Activated naive CD4-positive, alpha-beta T cell treated with anti-CD3 and anti-CD28 coated beads, Interleukin-2, amount 50 U/mL, for 24 hours (primary cell): ENCODE data around the gene TEC.
"Not testable (repeated sequence)": the region's sequence is repeated elsewhere in the genome, so short reads cannot be mapped to it uniquely, and the experiment has no call there.

ENCODE experiments used
- H3K27ac Mint-ChIP-seq: one replicate; pipeline ENCODE4 v1.8.0; 2021; ENCODE audit warnings: mild to moderate bottlenecking, mixed read lengths
- H3K27me3 Mint-ChIP-seq: one replicate; pipeline ENCODE4 v1.8.0; 2021; ENCODE audit warnings: mixed read lengths
- H3K36me3 Mint-ChIP-seq: one replicate; pipeline ENCODE4 v1.8.0; 2021; ENCODE audit warnings: mixed read lengths
- H3K4me1 Mint-ChIP-seq: one replicate; pipeline ENCODE4 v1.8.0; 2021; ENCODE audit warnings: mixed read lengths
- H3K4me3 Mint-ChIP-seq: one replicate; pipeline ENCODE4 v1.8.0; 2021; ENCODE audit warnings: mild to moderate bottlenecking, mixed read lengths
- H3K9me3 Mint-ChIP-seq: one replicate; pipeline ENCODE4 v1.8.0; 2021; ENCODE audit warnings: mixed read lengths

TEC gene

GRCh38 chr4:48197643-48198237 lies 71.9 kb downstream of the TEC start:
- Mint-ChIP-seq H3K27ac (no peak overlapping the region), H3K9me3 (peaks cover 7% of the 10 kb centered on the region), H3K4me3 (no peak overlapping the region), H3K27me3 (no peaks in the 10 kb centered on the region), H3K4me1 (peaks cover 5% of the 10 kb centered on the region), H3K36me3 (peaks cover 9% of the 10 kb centered on the region)

- H3K9me3 Mint-ChIP-seq: peaks cover 7% of the 10 kb centered on the region
- H3K4me3 Mint-ChIP-seq: no peak overlapping the region
- H3K27ac Mint-ChIP-seq: no peak overlapping the region
- H3K4me1 Mint-ChIP-seq: peaks cover 5% of the 10 kb centered on the region
- peaks cover 9% of the 10 kb centered on the region for H3K36me3 Mint-ChIP-seq
- no peaks in the 10 kb centered on the region for H3K27me3 Mint-ChIP-seq
Observed at GRCh38 chr4:48196758-48197504, 72.7 kb downstream of the TEC start.

GRCh38 chr4:48195853-48196252 lies 73.8 kb downstream of the TEC start:
- Mint-ChIP-seq H3K36me3 (peaks cover under 1% of the 10 kb centered on the region), H3K4me3 (no peak overlapping the region), H3K27me3 (no peaks in the 10 kb centered on the region), H3K27ac (no peak overlapping the region), H3K4me1 (peaks cover 5% of the 10 kb centered on the region), H3K9me3 (peaks cover 1% of the 10 kb centered on the region)

GRCh38 chr4:48195374-48195773 lies 74.3 kb downstream of the TEC start:
- Mint-ChIP-seq H3K9me3 (no peaks in the 10 kb centered on the region), H3K4me3 (no peak overlapping the region), H3K27me3 (no peaks in the 10 kb centered on the region), H3K27ac (no peak overlapping the region), H3K4me1 (peaks cover 5% of the 10 kb centered on the region), H3K36me3 (no peaks in the 10 kb centered on the region)

DNA sequence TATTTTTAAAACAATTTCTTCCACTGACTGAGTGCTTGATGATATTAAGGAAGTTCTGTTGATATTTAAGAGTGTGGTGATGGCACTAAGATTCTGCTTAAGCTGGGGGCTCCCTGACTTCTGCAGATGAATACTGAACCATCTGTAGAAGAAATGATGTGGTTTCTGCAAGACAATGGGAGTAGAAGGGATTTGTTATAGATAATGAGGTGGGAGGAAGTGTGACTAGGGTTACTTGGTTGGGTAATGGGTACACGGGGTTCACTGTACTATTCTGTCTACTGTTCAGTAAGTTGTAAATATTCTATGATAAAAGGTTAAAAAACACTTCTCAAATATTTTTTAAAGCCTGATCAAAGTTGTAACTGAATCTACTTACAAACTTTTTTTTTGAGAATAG lies 74.7 kb downstream of the TEC start:
- H3K9me3 Mint-ChIP-seq: no peaks in the 10 kb centered on the region
- no peaks in the 10 kb centered on the region for H3K27me3 Mint-ChIP-seq
- no peaks in the 10 kb centered on the region for H3K36me3 Mint-ChIP-seq
- H3K4me3 Mint-ChIP-seq: no peak overlapping the region
- peaks cover 5% of the 10 kb centered on the region for H3K4me1 Mint-ChIP-seq
- no peak overlapping the region for H3K27ac Mint-ChIP-seq

DNA sequence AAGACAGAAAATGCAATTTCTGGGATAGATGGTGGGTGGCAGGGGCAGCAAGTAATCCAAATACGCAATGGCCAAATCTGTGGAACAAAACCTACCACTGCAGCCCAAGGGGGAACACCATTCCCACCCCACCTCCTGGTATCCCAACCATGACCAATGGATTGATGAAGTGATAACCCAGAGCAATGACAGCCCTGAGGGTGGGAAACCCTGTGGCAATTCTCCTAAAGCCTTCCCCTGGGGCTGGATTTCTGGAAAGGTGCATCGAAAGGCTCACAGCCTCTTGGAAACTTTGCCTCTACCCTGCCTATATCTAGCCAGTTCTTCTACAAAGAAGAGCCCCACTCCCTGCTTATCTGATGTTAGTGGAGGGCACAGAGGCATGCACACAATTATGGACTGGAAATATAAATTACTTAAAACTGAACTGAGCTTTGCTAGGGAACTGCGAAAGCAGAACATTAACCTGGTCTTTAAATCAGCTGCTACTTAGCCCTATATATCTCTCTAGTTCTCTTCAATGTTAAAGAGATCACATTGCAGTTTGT lies 75.6 kb downstream of the TEC start:
- H3K4me3 Mint-ChIP-seq: no peak overlapping the region

DNA sequence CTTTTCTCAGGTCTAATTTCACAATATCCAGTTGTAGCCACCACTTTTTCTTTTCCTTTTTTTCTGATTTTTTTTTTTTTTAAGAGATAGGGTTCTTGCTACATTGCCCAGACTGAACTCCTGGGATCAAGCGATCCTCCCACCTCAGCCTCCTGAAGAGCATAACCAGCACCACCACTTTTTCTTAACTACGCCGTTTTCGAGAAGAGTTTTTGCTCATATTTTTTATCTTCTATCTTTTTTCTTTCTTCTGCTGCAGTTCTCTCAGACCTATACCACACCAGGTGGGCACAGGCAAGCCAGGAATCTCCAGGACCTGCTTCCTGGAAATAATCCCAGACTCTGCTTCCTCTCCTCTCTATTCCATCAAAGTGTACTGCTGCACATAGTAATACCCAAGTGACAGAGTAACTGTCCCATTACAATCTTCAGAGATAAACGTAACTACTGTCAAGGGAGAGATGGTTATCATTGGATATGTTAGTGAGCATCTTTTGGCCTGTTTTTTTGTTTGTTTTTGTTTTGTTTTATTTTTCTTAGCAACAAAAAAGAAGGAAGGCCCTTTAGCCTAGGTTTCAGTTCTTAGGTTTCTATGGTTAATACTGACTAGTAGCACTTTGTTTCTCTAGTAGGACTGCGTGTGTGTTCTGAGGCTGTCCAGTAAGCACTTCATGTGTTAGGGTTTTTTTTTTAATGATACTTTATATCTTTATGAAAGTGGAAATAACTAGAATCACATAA lies 76.4 kb downstream of the TEC start:
- H3K4me3 Mint-ChIP-seq: no peak overlapping the region
- H3K27ac Mint-ChIP-seq: no peak overlapping the region
- H3K4me1 Mint-ChIP-seq: peaks cover 5% of the 10 kb centered on the region
- no peaks in the 10 kb centered on the region for H3K9me3 Mint-ChIP-seq
- H3K27me3 Mint-ChIP-seq: no peaks in the 10 kb centered on the region
- no peaks in the 10 kb centered on the region for H3K36me3 Mint-ChIP-seq

More for the DNA sequence above, 75.6 kb downstream of the TEC start:
- Mint-ChIP-seq H3K27ac (no peak overlapping the region), H3K27me3 (no peaks in the 10 kb centered on the region), H3K9me3 (no peaks in the 10 kb centered on the region), H3K4me1 (peaks cover 5% of the 10 kb centered on the region), H3K36me3 (no peaks in the 10 kb centered on the region)

GRCh38 chr4:48191758-48192157 lies 77.9 kb downstream of the TEC start:
- Mint-ChIP-seq H3K9me3 (no peaks in the 10 kb centered on the region), H3K4me3 (no peak overlapping the region), H3K4me1 (peaks cover 5% of the 10 kb centered on the region), H3K36me3 (no peaks in the 10 kb centered on the region), H3K27ac (no peak overlapping the region), H3K27me3 (no peaks in the 10 kb centered on the region)

DNA sequence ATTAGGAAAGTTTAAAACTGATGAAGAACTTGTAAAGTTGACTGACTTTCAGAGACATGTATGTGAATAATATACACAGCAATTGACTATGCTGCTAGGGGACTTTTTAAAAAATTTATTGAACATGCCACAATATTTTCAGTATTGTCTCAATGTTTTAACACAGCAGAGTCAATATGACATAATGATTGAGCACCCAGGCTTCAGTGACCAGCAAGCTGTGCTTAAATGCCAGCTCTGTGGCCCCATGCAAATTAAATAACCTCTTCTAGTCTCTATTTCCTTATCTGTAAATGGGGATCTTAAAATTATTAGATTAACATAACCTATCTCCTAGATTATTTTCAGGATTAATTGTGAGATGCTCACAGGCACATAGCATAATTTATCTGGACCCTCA lies 78.8 kb downstream of the TEC start:
- no peak overlapping the region for H3K4me3 Mint-ChIP-seq
- H3K27ac Mint-ChIP-seq: no peak overlapping the region
- H3K4me1 Mint-ChIP-seq: peaks cover under 1% of the 10 kb centered on the region
- no peaks in the 10 kb centered on the region for H3K27me3 Mint-ChIP-seq
- H3K9me3 Mint-ChIP-seq: no peaks in the 10 kb centered on the region
- H3K36me3 Mint-ChIP-seq: no peaks in the 10 kb centered on the region

DNA sequence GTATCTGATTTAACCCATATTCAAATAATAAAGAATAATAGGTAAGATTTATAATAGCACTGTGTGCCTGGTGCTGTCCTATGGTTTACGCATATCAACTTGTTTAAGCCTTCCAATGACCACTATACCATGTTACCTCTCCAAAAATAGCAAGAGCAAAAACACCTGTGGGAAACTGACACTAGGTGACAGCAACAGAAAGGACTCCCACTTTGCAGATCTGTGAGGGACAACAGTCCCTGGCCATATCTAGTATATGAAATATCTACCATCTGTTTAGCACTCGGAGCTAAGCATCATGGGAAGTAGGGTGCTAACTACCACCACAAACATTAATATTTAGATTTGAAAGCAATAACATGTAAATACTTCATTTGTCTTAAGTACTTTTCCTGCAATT lies 79.9 kb downstream of the TEC start:
- Mint-ChIP-seq H3K9me3 (no peaks in the 10 kb centered on the region), H3K27ac (no peak overlapping the region), H3K4me1 (no peaks in the 10 kb centered on the region), H3K36me3 (no peaks in the 10 kb centered on the region), H3K27me3 (no peaks in the 10 kb centered on the region), H3K4me3 (no peak overlapping the region)

GRCh38 chr4:48188390-48188789 lies 81.2 kb downstream of the TEC start:
- no peaks in the 10 kb centered on the region for H3K27me3 Mint-ChIP-seq
- no peak overlapping the region for H3K4me3 Mint-ChIP-seq
- no peaks in the 10 kb centered on the region for H3K9me3 Mint-ChIP-seq
- no peaks in the 10 kb centered on the region for H3K36me3 Mint-ChIP-seq
- H3K27ac Mint-ChIP-seq: no peak overlapping the region
- H3K4me1 Mint-ChIP-seq: no peaks in the 10 kb centered on the region

DNA sequence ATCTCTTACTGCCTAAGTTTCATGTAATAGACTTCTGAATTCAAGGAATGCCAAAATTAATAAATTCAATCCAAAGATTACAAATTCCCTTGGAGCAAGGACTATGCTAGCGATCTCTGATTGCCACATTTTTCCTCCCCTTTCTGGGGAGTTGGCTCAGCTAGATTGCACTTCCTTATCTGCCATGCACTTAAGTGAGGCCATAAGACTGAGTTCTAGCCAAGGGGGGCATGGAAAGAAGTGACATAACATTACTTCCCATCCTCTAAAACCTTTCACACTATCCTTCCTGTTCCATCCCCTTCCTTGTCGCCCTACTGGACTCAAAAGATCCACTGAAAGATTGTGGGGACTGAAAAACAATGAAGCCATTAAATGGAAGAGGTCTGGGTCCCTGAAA lies 81.8 kb downstream of the TEC start:
- H3K9me3 Mint-ChIP-seq: no peaks in the 10 kb centered on the region
- no peaks in the 10 kb centered on the region for H3K36me3 Mint-ChIP-seq
- no peaks in the 10 kb centered on the region for H3K4me1 Mint-ChIP-seq
- H3K4me3 Mint-ChIP-seq: no peak overlapping the region
- H3K27me3 Mint-ChIP-seq: no peaks in the 10 kb centered on the region
- H3K27ac Mint-ChIP-seq: no peak overlapping the region

GRCh38 chr4:48187066-48187465 lies 82.6 kb downstream of the TEC start:
- H3K4me1 Mint-ChIP-seq, H3K9me3 Mint-ChIP-seq, H3K27me3 Mint-ChIP-seq, H3K4me3 Mint-ChIP-seq, H3K36me3 Mint-ChIP-seq, H3K27ac Mint-ChIP-seq: not testable (repeated sequence)

- not testable (repeated sequence) for H3K4me1 Mint-ChIP-seq, H3K4me3 Mint-ChIP-seq
Observed at GRCh38 chr4:48186394-48186793, 83.2 kb downstream of the TEC start.

DNA sequence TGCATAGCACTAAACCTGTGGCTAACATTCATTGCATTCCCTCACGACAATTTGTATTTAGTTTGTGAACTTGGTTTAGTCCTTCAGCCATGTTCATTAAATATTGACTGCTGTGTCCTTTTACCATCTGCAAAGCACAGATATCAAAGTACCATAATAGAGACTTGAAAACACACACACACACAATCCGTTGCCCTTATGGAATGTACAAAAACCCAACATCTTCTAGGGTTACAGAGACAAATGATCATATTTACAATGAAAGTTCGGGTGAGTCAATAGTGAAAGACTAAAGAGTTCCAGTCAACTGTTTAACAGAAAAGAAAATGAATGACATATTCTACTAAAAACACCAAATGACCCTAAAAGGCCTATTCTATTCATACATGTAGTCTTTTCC lies 84.8 kb downstream of the TEC start:
- Mint-ChIP-seq H3K36me3 (no peaks in the 10 kb centered on the region), H3K9me3 (no peaks in the 10 kb centered on the region), H3K4me1 (no peaks in the 10 kb centered on the region), H3K27ac (no peak overlapping the region), H3K27me3 (no peaks in the 10 kb centered on the region), H3K4me3 (no peak overlapping the region)

More at GRCh38 chr4:48186394-48186793, 83.2 kb downstream of the TEC start:
- H3K9me3 Mint-ChIP-seq, H3K36me3 Mint-ChIP-seq, H3K27me3 Mint-ChIP-seq, H3K27ac Mint-ChIP-seq: not testable (repeated sequence)

GRCh38 chr4:48180234-48180633 lies 89.4 kb downstream of the TEC start:
- Mint-ChIP-seq H3K27me3 (no peaks in the 10 kb centered on the region), H3K4me3 (no peak overlapping the region), H3K36me3 (peaks cover 6% of the 10 kb centered on the region), H3K27ac (no peak overlapping the region), H3K4me1 (no peaks in the 10 kb centered on the region), H3K9me3 (peaks cover 9% of the 10 kb centered on the region)
